RWPE1 (cell line): ENCODE measurements around the gene CHST12.
"Not testable (repeated sequence)": the region's sequence is repeated elsewhere in the genome, so short reads cannot be mapped to it uniquely, and the experiment has no call there.

Source experiments
- CTCF ChIA-PET: fragments of 350-600 bp; sonication (Branson Sonifier 250); formaldehyde crosslinking; extraction: SDS; loops from one replicate; lab custom pipeline; 2021; lab: Yijun Ruan, JAX
- POLR2A ChIA-PET: fragments of 400-600 bp; formaldehyde crosslinking; extraction: SDS; loops from one replicate; lab custom pipeline; 2020; ENCODE audit warnings: antibody characterized with exemption; ENCODE audit not compliant: low non-redundant PET; lab: Yijun Ruan, JAX
- DNase-seq: peaks from one replicate; pipeline ENCODE4 v3.0.0; 2012; ENCODE audit warnings: low spot score
- H3K27ac ChIP-seq: fragments of 450-650 bp; 2 replicates; pipeline ENCODE4 v1.5.1; 2017
- CTCF ChIP-seq: fragments of 450-650 bp; conservative IDR thresholded peaks from 2 replicates; pipeline ENCODE4 v1.5.1; 2017; ENCODE audit warnings: low read depth, mild to moderate bottlenecking

Gene CHST12

DNA sequence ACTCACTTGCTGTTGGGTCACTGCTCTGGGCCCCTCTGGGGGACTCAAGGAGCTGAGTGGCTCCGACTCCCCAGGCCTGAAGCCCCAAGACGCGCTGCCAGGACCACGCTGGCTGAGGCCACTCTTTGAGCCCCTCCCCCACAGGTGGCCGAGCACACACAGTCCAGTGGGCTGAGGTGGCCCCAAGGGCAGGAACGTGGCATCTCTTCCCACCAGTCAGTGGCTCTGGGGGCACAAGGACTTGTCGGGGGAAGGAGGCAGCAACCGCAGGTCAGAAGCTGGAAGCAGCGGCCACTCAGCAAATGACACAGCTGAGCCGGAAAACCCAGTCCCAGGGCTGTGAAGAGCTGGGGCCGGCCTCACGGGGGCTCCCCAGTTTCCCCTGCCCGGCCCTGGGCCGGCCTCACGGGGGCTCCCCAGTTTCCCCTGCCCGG lies 48.7 kb downstream of the CHST12 start:
- no peak for TF ChIP-seq CTCF
- DNase-seq: no peak
- POLR2A ChIA-PET: no interaction called here
- CTCF ChIA-PET: interaction anchor here (0.5 to 2.4 kb wide), 9 partner anchors 12 to 267 kb away, joined by 3 to 9 read pairs (median 3); no protein-coding TSS in a partner anchor
- peak overlapping the region; percentile 16 for H3K27ac ChIP-seq

DNA sequence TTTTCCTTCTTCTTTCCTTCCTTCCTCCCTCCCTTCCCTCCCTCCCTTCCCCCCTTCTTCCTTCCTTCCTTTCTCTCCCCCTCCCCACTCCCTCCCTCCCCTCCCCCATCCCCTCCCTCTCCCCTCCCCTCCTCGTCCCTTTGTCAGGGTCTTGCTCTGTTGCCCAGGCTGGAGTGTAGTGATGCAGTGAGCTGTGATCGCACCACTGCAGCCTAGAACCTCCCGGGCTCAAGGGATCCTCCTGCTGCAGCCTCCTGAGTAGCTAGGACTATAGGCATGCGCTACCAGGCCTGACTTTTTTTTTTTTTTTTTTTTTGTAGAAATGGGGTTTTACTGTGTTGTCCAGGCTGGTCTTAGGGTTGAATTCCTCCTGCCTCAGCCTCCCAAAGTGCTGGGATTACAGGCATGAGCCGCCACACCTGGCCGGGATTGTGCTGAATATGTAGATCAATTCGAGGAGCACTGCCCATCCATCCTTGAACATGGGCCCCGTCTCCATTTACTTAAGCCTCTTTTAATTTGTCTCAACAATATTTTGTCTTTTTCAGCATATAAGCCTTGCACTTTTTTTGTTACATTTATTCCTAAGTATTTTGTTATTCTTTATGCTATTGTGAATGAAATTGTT lies 49.3 kb downstream of the CHST12 start:
- H3K27ac ChIP-seq: no peak overlapping the region
- DNase-seq: no peak
- ChIA-PET CTCF (interaction anchor here (0.8 to 2.4 kb wide), 6 partner anchors 16 to 227 kb away, joined by 3 to 9 read pairs (median 3); no protein-coding TSS in a partner anchor), POLR2A (no interaction called here)
- TF ChIP-seq CTCF: no peak

GRCh38 chr7:2453849-2454248 lies 50.4 kb downstream of the CHST12 start:
- CTCF ChIA-PET: interaction anchor here (0.5 kb wide), 1 partner anchor 265 kb away, joined by 3 read pairs; no protein-coding TSS in a partner anchor
- DNase-seq, H3K27ac ChIP-seq, POLR2A ChIA-PET: not testable (repeated sequence)

- no peak for TF ChIP-seq CTCF
- POLR2A ChIA-PET: no interaction called here
- no peak for DNase-seq
- CTCF ChIA-PET: interaction anchor here (0.5 to 0.6 kb wide), 3 partner anchors 10 to 355 kb away, joined by 3 to 4 read pairs (median 3); no protein-coding TSS in a partner anchor
- H3K27ac ChIP-seq: no peak overlapping the region
These were observed 56.3 kb downstream of the CHST12 start for GRCh38 chr7:2459674-2460073.

GRCh38 chr7:2460188-2460587 lies 56.8 kb downstream of the CHST12 start:
- CTCF ChIA-PET: interaction anchor here (0.5 to 0.6 kb wide), 2 partner anchors 10 to 356 kb away, joined by 3 to 4 read pairs; no protein-coding TSS in a partner anchor
- POLR2A ChIA-PET: no interaction called here
- TF ChIP-seq CTCF: no peak
- H3K27ac ChIP-seq: no peak overlapping the region
- DNase-seq: no peak

DNA sequence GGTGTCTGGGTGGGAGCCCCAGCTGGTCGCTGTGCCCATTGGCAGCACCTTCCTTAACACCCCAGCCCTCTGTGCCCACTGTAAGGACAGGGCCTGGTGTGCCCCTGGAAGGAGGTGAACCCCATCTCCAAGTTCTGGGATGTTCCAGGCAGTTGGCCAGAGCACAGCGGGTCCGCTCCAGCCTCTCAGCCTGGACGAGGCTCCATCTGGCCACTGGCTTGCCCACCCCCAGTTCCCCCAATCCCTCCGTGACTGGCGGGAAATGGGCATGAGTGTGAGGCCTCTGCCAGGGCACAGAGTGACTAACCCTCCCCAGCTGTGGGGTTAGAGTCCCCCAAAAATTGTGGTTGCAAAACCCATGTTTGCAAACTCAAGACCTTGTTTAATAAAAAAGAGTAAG lies 57.2 kb downstream of the CHST12 start:
- ChIA-PET CTCF (no interaction called here), POLR2A (no interaction called here)
- DNase-seq: no peak
- no peak overlapping the region for H3K27ac ChIP-seq
- no peak for TF ChIP-seq CTCF
